SK-N-MC (cell line): Measurements from ENCODE around the gene ARHGAP28.

Source experiments
- EZH2 ChIP-seq: fragments of 200-600 bp; sonication (generic); IDR thresholded peaks from one replicate; pipeline ENCODE4 v1.6.1; 2017; ENCODE audit warnings: antibody characterized with exemption
- FOXP2 ChIP-seq: optimal IDR thresholded peaks from 2 replicates; pipeline ENCODE3; 2011; ENCODE audit warnings: mild to moderate bottlenecking, moderate library complexity; ENCODE audit not compliant: insufficient read depth; ENCODE audit errors: extremely low read length, control extremely low read depth
- POLR2AphosphoS5 ChIP-seq: IDR thresholded peaks from 2 replicates; pipeline ENCODE4 v1.6.1; 2012; ENCODE audit warnings: mild to moderate bottlenecking, low read depth, low read length, borderline replicate concordance

GRCh38 chr18:6938003-6938402 is 208.5 kb downstream of the ARHGAP28 start:
- TF ChIP-seq POLR2AphosphoS5: no peak
- TF ChIP-seq EZH2: no peak
- no peak for TF ChIP-seq FOXP2
